Measurements from ENCODE around the gene ZNF668. TPM values are rescaled to one million over a fixed set of nuclear protein-coding genes. Genes with fewer than 3 reads are reported as not detected.
A peak's percentile ranks its signal among the peaks of the same experiment; 100 is the strongest.

ZNF668 gene
- total RNA-seq, 2 experiments from 2014 or later: 16.2 to 18.8 TPM

- Mint-ChIP-seq H3K4me3 (no peak overlapping the region), H3K27ac (no peak overlapping the region), H3K27me3 (no peaks in the 10 kb centered on the region), H3K4me1 (ENCODE audit: low read depth) (peaks cover 21% of the 10 kb centered on the region), H3K36me3 (ENCODE audit: low read depth) (peaks cover 10% of the 10 kb centered on the region), H3K9me3 (no peaks in the 10 kb centered on the region)
- DNase-seq (no peak), ATAC-seq (no peak)
- ChIA-PET CTCF (no interaction called here), POLR2A (interaction anchor here (3.7 kb wide), 1 partner anchor 37 kb away, joined by 17 read pairs; the partner anchor contains the start of genes ZNF646 and ZNF668)
- TF ChIP-seq CTCF (IDR thresholded peaks at IDR 0.05): no peak
- intact Hi-C loops (cut with micrococcal nuclease): no loop called here
These were observed 37.3 kb downstream of the ZNF668 start for GRCh38 chr16:31036691-31037090.

GRCh38 chr16:31033709-31034492, 40.1 kb downstream of the ZNF668 start:
- Mint-ChIP-seq H3K27ac (peak overlapping the region; percentile 89), H3K27me3 (no peaks in the 10 kb centered on the region), H3K9me3 (no peaks in the 10 kb centered on the region), H3K36me3 (ENCODE audit: low read depth) (peaks cover 7% of the 10 kb centered on the region), H3K4me3 (peak overlapping the region; percentile 85), H3K4me1 (ENCODE audit: low read depth) (peaks cover 22% of the 10 kb centered on the region)
- POLR2A ChIA-PET: interaction anchor here (0.5 to 3.7 kb wide), 6 partner anchors 11 to 410 kb away, joined by 3 to 17 read pairs (median 4); partner anchors contain the start of genes FUS, ZNF646 and ZNF668
- peak; percentile 66 for ATAC-seq
- CTCF ChIA-PET: interaction anchor here (0.7 to 1.2 kb wide), 4 partner anchors 48 to 146 kb away, joined by 3 to 4 read pairs (median 3); partner anchors contain the start of gene FUS
- peak; percentile 94 for DNase-seq
- TF ChIP-seq CTCF (IDR thresholded peaks at IDR 0.05): no peak
- intact Hi-C loops (cut with micrococcal nuclease): loop anchor here (5.0 kb wide), 1 partner anchor 38 kb away; the partner anchor contains the start of genes ZNF646 and ZNF668

GRCh38 chr16:31032736-31033708, 41.0 kb downstream of the ZNF668 start, which contains the start of gene STX4:
Gene STX4 (plus strand): TSS chr16:31033558. CDS start chr16:31033806, 248 bp downstream.
- no peak for TF ChIP-seq CTCF (IDR thresholded peaks at IDR 0.05)
- peak within 1 kb of the TSS; percentile 85 for H3K4me3 Mint-ChIP-seq
- peaks cover 7% of the 10 kb centered on the region for H3K36me3 Mint-ChIP-seq (ENCODE audit: low read depth)
- peaks cover 22% of the 10 kb centered on the region for H3K4me1 Mint-ChIP-seq (ENCODE audit: low read depth)
- H3K27ac Mint-ChIP-seq: peak within 1 kb of the TSS; percentile 89
- DNase-seq (peak; percentile 99), ATAC-seq (peak; percentile 84)
- ChIA-PET POLR2A (interaction anchor here (0.5 to 3.7 kb wide), 4 partner anchors 41 to 410 kb away, joined by 3 to 17 read pairs (median 4); partner anchors contain the start of genes FUS, ZNF646 and ZNF668), CTCF (interaction anchor here (0.7 to 1.0 kb wide), 2 partner anchors 51 to 147 kb away, joined by 3 read pairs; partner anchors contain the start of gene FUS)
- no peaks in the 10 kb centered on the region for H3K27me3 Mint-ChIP-seq
- H3K9me3 Mint-ChIP-seq: no peaks in the 10 kb centered on the region
- intact Hi-C loops (cut with micrococcal nuclease): loop anchor here (5.0 kb wide), 1 partner anchor 39 kb away; the partner anchor contains the start of genes ZNF646 and ZNF668

GRCh38 chr16:31031276-31031675, 42.8 kb downstream of the ZNF668 start:
- Mint-ChIP-seq H3K36me3 (ENCODE audit: low read depth) (peaks cover 4% of the 10 kb centered on the region), H3K9me3 (no peaks in the 10 kb centered on the region), H3K4me1 (ENCODE audit: low read depth) (peaks cover 20% of the 10 kb centered on the region), H3K27ac (no peak overlapping the region), H3K4me3 (no peak overlapping the region), H3K27me3 (no peaks in the 10 kb centered on the region)
- ATAC-seq (no peak), DNase-seq (no peak)
- POLR2A ChIA-PET: interaction anchor here (1.3 kb wide), 1 partner anchor 15 kb away, joined by 3 read pairs; no protein-coding TSS in a partner anchor
- intact Hi-C loops (cut with micrococcal nuclease): loop anchor here (5.0 kb wide), 1 partner anchor 41 kb away; the partner anchor contains the start of genes ZNF646 and ZNF668
- TF ChIP-seq CTCF (IDR thresholded peaks at IDR 0.05): no peak
- CTCF ChIA-PET: interaction anchor here (1.6 kb wide), 1 partner anchor 46 kb away, joined by 5 read pairs; the partner anchor contains the start of gene HSD3B7
